Stimulated activated CD4-positive, alpha-beta T cell treated with anti-CD3 and anti-CD28 coated beads, TNF-alpha, amount 100 ng/mL, for 24 hours (primary cell): Measurements from ENCODE around the gene BCL2L2.

ENCODE experiments used
- DNase-seq, 3 experiments: peaks; one replicate each; pipeline ENCODE4 v3.0.0-alpha.2; 2020; ENCODE audit warnings: low read depth in 3 of 3

Gene BCL2L2

GRCh38 chr14:23355871-23356435, 49.3 kb downstream of the BCL2L2 start:
- no peak for DNase-seq

- no peak for DNase-seq
Observed at GRCh38 chr14:23356662-23357061, 50.0 kb downstream of the BCL2L2 start.

- no peak for DNase-seq
Observed at GRCh38 chr14:23357261-23357660, 50.6 kb downstream of the BCL2L2 start.

- DNase-seq = no peak
Observed at GRCh38 chr14:23358042-23358441, 51.4 kb downstream of the BCL2L2 start.

- no peak for DNase-seq
Observed at GRCh38 chr14:23358553-23359166, 52.0 kb downstream of the BCL2L2 start.

GRCh38 chr14:23359167-23359626, 52.6 kb downstream of the BCL2L2 start:
- DNase-seq = no peak

GRCh38 chr14:23359722-23360447, 53.3 kb downstream of the BCL2L2 start:
- DNase-seq = no peak

GRCh38 chr14:23360496-23360895, 53.9 kb downstream of the BCL2L2 start:
- no peak for DNase-seq

DNA sequence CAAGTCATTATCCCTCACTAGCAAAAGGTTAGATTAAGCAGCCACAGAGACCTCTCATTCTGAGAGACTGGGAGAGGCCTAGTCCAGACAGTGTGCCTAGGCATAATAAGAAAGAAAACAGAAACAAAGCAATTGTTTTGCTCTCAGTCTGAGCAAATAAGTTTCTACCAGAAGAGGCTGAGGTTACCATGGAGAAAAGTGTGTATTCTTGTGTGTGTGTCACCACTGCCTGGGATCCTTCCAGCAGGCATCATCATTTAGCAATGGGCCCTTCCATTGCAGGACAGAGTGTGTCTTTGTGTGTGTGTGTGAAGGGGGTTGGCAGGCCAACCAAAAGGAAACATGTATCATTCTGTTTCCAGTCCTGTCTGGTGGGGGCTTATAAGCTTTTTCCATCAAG, 54.7 kb downstream of the BCL2L2 start:
- no peak for DNase-seq
